ENCODE results near the gene CABLES2.

Gene CABLES2

GRCh38 chr20:62405108-62405980 lies 1.7 kb downstream of the CABLES2 start:
- DNase-seq, result no peak
- ATAC-seq, result no peak

- no peak for ATAC-seq
- DNase-seq, result no peak
Observed at GRCh38 chr20:62404761-62405107, 2.4 kb downstream of the CABLES2 start.

DNA sequence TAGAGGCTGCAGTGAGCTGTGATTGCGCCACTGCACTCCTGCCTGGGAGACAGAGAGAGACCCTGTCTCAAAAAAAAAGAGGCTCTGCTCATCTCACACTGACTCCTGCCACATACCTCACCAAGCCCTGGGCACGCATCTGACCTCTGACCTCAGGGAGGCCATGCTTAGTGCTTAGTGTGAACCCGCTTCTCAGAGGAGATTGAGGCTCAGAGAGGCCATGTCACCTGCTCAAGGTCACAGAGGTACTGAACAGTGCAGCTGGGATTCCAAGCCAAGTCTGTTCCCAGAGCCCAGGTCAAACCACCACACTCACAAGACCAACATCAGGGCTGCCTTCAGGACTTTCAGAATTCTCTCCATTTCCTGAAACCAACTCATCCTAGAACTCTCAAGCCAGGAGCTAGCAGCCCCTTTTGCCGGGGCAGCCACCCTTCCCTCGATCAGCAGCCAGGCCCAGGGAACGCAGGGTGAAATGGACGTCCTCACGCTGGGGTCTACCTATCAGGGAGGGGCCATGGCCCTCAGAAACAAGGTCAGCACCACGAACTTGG lies 2.9 kb downstream of the CABLES2 start:
- no peak for DNase-seq
- no peak for ATAC-seq

- ATAC-seq, result no peak
- no peak for DNase-seq
Observed at GRCh38 chr20:62403331-62403730, 3.8 kb downstream of the CABLES2 start.

DNA sequence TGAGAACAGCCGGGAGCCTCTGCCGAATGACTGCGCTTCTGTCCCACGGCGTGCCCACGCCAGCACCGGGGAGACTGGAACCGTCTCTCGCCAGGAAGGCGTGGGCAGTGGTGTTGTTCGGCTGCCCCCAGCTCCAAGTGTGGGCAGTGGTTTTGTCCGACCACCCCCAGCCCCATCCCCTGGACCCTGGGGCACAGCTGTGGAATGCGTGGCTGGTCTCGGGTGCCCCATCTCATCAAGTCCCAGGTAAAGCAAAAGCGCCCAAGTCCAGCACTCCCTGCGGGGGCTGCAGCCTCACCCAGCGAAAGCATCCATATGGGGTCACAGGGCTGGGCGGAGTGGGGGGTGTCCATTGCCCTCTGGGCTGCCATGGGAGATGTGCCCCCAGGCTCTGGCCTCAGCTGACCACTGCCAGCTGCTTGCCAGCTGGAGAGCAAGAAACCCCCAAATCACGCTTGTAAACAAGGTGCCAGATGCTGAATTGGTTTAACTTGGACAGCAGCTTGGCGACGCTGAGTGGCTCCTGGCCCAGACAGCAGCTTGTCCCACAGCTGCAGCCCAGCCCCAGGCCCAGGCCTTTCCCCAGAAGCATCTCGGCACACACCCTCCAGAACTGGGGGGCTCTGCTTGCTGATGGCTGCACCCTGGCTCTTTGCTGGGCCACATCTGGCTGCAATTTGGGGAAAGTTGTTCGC lies 4.5 kb downstream of the CABLES2 start:
- DNase-seq, result no peak
- no peak for ATAC-seq

DNA sequence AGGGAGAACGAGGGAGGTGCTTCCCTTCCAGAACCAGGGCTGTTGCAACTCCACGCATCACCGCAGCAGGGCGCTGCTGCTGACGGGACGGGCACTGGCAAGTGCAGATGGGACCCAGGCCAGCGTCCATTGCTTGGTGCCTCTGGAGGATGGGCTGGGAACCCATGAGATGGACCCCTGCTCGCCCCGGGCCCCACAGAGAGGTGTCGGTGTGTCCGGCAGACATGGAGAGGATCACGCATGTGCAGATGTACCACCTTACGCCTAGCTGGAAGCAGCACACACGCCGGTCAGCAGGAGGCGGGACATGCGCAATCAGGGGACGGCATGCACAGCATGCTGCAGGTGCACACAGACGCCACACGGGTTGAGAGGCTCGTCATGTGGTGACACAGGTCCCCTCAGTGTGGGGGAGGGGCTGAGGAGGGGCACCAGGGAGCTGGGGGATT lies 5.7 kb downstream of the CABLES2 start:
- ATAC-seq (no peak), DNase-seq (no peak)

DNA sequence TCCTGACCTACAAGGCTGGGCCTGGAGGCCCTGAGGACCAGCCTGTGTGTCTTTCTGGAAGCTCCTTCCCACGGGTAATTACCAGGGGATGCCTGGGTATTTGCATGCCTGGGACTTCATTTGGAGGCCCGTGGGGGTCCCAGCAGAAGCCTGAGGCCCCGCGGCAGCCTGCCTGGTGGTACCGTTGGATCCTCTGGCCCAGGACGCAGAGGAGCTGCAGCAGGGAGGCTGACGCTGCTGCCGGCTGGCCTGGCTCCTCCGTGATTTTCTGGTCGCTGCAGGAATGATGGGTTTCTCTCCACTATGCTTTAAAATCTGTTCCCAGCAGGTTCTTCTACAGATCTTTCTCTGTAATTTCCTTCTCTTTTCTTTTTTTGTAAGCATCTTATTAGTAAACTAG lies 6.5 kb downstream of the CABLES2 start:
- ATAC-seq (no peak), DNase-seq (no peak)

DNA sequence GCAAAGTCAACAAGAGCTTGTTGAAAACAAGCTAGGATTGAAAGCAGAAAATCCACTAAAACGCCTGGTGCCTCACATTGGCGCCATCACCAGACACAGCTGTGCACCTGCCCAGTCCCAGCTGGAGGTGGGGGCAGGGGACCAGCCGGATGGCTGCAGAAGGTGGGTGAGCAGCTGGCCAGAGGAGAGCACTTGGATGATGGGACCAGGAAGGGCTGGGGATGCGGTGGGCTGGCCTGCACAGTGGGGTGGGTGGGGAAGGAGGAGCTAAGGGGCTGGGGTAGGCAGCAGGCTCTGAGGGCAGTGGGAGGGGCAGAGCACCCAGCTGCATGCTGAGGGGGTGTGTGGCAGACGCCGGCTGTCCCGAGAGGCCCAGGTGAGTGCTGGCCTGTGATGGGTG lies 7.1 kb downstream of the CABLES2 start:
- no peak for DNase-seq
- ATAC-seq, result no peak

DNA sequence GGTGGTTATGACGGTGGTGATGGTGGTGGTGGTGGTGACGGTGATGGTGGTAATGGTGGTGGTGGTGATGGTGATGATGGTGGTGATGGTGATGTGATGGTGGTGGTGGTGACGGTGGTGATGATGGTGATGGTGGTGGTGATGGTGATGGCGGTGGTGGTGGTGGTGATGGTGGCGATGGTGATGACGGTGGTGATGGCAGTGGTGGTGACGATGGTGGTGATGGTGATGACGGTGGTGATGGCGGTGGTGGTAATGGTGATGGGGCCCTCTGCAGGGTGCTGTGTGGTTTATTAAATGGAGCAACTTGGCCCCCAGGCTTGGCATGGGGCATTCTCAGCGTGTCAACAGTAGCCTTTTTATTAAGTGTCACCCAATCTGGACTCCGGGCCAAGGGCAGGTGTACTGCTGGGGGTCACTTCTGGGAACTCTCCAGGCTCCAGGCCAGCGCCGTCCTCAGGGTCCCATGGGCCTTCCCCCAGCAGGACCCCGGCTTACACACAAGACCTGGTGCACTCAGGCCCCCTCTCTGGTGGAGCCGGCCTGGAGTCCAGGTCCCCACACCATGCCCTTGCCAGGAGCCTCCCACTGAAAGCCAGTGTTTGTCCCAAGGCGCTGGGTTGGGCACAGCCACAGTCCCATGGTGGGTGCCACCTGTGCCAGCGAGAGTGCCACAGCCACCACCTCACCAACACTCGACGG lies 8.8 kb downstream of the CABLES2 start:
- ATAC-seq (no peak), DNase-seq (no peak)

DNA sequence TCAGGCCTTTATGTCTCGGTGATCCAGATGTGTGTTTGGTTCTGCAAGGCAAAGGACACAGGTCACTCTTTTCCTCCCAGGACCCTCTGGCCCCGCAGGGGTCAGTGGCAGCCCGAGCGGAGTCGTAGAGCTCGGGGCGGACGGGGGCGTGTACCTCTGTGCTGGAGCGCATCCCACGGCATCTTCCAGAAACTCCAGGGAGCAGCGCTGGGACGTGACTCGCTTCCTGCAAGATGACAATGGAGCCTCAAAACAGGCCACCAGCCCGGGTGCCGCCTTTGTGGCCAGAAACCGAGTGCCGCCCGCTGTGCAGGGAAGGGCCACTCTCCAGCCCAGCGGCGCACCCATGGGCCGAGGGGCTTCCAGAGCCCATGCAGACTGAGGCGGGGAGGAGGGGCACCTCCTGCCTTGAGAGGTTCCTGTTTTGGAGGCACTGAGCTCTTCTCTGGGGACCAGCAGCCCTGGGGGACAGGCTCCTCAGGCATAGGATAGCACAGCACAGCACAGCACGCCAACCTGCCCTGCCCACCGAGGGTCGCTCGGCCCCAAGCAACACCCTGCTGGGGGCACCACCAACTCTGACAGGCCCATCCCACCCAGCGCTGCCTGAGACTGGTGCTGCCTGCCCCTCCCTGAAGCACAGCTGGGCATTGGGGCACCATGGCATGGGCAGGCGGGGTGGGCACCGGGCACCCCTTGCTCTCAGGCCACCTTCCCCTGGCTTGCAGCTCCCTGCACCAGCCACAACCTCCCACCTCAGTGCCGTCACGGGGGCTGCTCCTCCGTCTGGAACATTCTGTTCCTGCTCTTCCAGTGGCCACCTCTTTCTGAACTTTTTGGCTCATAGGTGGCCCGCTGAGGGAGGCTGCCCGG lies 10.5 kb downstream of the CABLES2 start:
- DNase-seq (no peak), ATAC-seq (no peak)

- no peak for ATAC-seq
- DNase-seq, result no peak
Observed at GRCh38 chr20:62395311-62396242, 11.5 kb downstream of the CABLES2 start.

DNA sequence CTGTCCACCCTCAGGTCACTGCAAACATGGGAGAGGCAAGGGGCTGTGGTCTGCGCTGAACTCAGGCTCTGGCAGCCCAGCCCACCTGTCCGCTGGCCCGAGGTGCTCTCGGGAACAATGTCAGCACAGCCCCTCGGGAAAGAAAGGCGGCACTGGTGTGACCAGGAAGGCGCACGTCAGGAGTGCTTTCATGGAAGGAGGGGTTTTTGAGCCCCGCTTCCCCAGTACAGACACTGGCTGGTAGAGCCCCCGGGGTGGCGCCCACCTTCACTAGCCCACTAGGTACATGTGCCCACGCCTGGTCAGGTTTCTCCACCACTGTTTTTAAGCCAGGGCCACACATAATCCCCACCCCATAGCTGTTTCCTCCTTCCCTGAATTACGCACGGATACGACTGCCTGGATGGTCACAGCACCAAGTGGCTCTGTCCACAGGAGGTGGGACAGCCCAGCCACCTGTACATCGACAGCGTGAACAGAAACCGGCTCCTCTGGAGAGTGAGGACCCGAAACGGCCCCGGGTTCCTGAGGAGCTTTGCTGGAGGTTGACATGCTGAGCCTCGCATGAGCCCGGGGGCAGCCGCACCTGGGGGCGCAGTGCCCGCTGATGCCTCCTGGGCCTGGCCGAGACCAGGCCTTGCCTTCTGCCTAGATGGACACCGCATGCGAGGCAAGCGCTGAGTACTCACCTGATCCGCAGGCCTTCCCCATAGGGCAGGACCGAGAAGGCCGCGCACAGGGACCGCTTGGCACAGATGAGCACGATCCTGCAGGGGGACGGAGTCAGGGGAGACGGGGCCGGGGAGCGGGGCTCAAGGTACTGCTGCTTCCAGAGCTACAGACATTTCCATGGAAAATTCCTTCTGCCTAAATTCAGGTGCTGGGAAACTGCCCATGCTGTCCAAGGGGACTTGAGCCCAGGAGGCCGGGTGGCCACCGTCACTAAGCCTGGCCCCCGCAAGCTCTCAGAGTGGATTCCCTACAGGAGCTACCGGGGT lies 12.5 kb downstream of the CABLES2 start:
- no peak for DNase-seq
- ATAC-seq, result no peak

DNA sequence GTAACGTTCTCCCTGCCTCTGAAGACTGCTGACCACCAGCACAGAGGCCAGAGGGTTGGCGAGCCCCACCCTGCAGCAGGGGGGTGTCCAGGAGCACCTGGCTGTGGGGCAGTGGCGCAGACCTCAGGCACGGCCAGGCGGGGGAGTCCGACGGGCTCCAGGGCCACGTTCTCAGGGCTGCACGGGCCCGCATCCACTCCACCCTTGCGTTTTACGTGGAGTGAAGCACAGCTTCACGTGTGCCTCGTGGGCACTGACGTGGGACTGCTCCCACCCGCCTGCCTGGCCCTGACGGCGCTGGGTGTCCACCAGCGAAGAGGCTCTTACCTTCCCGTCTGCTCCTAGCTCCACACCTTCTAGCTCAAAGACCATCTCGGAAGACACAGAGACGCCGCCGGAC lies 13.3 kb downstream of the CABLES2 start:
- DNase-seq (no peak), ATAC-seq (no peak)

DNA sequence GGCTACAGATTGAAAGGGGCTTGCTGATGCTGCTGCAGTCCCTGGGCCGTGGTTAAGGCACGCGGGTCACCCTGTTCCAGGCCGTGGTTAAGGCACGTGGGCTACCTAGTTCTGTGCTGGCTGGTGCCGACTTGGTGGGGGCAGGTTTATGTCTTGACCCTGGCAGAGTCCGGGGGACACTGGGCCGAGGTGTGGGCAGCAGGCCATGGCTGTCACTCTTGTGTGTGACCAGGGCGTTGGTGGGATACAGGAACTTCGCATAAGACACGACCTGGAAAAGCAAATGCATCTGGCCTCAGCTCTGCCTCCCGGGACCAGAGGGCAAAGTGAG lies 13.8 kb downstream of the CABLES2 start:
- ATAC-seq (no peak), DNase-seq (no peak)

- DNase-seq (no peak), ATAC-seq (no peak)
Observed at GRCh38 chr20:62392621-62393334, 14.3 kb downstream of the CABLES2 start.

GRCh38 chr20:62392077-62392418 lies 15.0 kb downstream of the CABLES2 start:
- ATAC-seq, result no peak
- no peak for DNase-seq

GRCh38 chr20:62391165-62392076 lies 15.7 kb downstream of the CABLES2 start:
- ATAC-seq (no peak), DNase-seq (no peak)

All from stimulated activated naive CD8-positive, alpha-beta T cell treated with anti-CD3 and anti-CD28 coated beads, Interleukin-15, Interleukin-2, amounts not matched to agents 100 U/mL and 50 U/mL, for 24 hours (primary cell).